Measurements from ENCODE around the gene CCDC40.

GRCh38 chr17:80035937-80036714 lies at the start of gene CCDC40:
- peak in 3 of 12 donors; percentile 24 to 39 (median 28) for TF ChIP-seq CTCF (IDR thresholded peaks at IDR 0.05)
- peak in 1 of 2 donors; percentile 33 for TF ChIP-seq POLR2A (IDR thresholded peaks at IDR 0.05)

Measured in heart left ventricle (tissue), 13 donors.